A673 (cell line): Measurements from ENCODE around the gene IL15RA.

Experiments
- EZH2 ChIP-seq: fragments of 200-600 bp; sonication (generic); IDR thresholded peaks from 2 replicates; pipeline ENCODE4 v1.6.1; 2017; ENCODE audit warnings: borderline replicate concordance, low read depth, mild to moderate bottlenecking, mixed read lengths, antibody characterized with exemption, low read length; ENCODE audit not compliant: poor library complexity, severe bottlenecking
- TF ChIP-seq, protein P1 (sequence below): fragments of 300-800, 200-600 bp; sonication (generic); conservative IDR thresholded peaks from 2 replicates; pipeline ENCODE4 v1.5.1; 2017; ENCODE audit warnings: low read depth, mild to moderate bottlenecking, antibody characterized with exemption, low read length, moderate library complexity, mixed read lengths

DNA sequence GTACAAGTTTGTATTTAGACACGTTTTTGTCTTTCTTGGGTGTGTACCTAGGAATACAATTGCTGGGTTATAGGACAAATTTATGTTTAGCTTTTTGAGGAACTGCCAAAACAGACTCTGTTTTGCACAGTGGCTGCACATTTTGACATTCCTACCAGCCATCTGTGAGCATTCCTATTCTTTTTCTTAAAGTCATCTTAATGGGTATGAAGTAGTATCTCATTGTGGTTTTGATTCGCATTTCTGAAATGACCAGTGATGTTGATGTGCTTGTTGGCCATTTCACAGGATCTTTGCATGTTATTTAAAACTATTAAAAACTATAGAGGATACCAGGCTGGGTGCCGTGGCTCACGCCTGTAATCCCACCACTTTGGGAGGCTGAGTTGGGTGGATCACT, 32.6 kb upstream of the IL15RA start:
- TF ChIP-seq, protein P1, sequence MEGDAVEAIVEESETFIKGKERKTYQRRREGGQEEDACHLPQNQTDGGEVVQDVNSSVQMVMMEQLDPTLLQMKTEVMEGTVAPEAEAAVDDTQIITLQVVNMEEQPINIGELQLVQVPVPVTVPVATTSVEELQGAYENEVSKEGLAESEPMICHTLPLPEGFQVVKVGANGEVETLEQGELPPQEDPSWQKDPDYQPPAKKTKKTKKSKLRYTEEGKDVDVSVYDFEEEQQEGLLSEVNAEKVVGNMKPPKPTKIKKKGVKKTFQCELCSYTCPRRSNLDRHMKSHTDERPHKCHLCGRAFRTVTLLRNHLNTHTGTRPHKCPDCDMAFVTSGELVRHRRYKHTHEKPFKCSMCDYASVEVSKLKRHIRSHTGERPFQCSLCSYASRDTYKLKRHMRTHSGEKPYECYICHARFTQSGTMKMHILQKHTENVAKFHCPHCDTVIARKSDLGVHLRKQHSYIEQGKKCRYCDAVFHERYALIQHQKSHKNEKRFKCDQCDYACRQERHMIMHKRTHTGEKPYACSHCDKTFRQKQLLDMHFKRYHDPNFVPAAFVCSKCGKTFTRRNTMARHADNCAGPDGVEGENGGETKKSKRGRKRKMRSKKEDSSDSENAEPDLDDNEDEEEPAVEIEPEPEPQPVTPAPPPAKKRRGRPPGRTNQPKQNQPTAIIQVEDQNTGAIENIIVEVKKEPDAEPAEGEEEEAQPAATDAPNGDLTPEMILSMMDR, result no peak
- no peak for TF ChIP-seq EZH2
